WI38 (cell line): ENCODE data around the gene NUTM2D.
A peak's percentile ranks its signal among the peaks of the same experiment; 100 is the strongest.
"Not testable (repeated sequence)": the region's sequence is repeated elsewhere in the genome, so short reads cannot be mapped to it uniquely, and the experiment has no call there.

ENCODE experiments used
- H3K4me3 ChIP-seq: 2 replicates; pipeline ENCODE4 v1.5.1; 2011; ENCODE audit warnings: low read depth, mild to moderate bottlenecking, control low read depth, low read length
- TF ChIP-seq, protein P1 (sequence below): IDR thresholded peaks from 2 replicates; pipeline ENCODE4 v1.5.1; 2012; ENCODE audit warnings: low read depth, mild to moderate bottlenecking, control low read depth, low read length

Gene NUTM2D, protein sequence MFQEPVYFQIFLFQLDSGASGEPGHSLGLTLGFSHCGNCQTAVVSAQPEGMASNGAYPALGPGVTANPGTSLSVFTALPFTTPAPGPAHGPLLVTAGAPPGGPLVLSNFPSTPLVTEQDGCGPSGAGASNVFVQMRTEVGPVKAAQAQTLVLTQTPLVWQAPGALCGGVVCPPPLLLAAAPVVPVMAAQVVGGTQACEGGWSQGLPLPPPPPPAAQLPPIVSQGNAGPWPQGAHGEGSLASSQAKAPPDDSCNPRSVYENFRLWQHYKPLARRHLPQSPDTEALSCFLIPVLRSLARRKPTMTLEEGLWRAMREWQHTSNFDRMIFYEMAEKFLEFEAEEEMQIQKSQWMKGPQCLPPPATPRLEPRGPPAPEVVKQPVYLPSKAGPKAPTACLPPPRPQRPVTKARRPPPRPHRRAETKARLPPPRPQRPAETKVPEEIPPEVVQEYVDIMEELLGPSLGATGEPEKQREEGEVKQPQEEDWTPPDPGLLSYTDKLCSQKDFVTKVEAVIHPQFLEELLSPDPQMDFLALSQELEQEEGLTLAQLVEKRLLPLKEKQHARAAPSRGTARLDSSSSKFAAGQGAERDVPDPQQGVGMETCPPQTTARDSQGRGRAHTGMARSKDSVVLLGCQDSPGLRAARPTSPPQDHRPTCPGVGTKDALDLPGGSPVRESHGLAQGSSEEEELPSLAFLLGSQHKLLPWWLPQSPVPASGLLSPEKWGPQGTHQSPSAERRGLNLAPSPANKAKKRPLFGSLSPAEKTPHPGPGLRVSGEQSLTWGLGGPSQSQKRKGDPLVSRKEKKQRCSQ

DNA sequence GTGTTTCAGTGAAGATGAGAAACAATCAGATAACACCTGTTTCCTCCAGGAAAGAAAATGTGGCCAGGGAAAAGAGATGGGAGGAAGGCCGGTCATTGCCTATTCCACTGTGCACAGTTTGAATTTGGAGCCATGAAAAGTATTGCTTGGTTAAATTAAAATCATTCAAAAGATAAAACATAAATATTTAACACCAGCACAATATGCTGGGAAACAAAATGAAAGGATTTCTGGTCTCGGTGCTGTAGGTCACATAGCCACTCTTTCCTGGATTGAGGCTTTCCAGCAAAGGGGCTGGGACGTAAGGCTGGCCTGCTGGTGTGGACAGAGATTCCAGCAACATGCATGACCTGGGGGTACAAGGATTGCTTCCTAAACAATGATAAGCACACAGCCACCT lies at the start of gene NUTM2D:
Gene NUTM2D, plus strand, starts transcription at position 301 of the 400 bp plus-strand sequence. CDS start 522 bp downstream, outside the sequence.
- not testable (repeated sequence) for H3K4me3 ChIP-seq

DNA sequence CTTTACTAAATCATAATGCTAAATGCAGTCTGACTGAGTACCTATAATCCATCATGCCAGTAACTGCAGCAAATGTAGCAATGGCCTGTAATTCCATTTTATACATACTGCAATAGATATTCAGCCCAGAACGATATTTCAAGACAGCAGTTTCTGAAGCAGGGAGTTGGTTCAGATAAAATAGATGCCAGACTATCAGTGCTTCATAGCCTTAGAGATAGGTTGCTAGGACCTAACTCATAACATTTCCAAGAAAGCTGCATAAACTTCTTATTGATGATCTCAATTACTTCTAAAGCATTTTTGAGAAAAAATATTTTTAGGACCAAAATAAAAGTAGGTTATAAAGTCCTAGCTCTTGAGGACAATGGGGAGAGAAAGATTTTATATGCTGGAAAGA lies 48.8 kb upstream of the NUTM2D start:
- H3K4me3 ChIP-seq, result not testable (repeated sequence)

DNA sequence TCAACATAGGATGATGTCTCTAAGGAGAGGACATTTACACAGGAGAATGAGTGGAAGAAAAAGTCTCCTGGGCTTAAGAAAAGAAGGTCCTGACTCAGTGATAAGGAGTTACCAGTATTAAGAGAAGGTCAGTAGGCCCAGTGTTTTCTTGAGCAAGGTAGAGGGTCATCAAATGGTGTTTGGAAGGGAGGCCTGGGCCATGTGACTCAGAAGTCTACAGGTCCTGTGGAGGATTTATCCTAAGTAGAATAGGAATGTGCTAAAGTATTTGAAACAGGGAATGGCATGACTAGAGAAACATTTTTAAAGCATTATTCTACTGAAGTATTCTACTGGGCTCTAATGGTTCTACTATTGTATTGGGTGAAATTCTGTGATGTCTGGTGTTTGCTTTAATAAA lies 47.9 kb upstream of the NUTM2D start:
- H3K4me3 ChIP-seq, result not testable (repeated sequence)

DNA sequence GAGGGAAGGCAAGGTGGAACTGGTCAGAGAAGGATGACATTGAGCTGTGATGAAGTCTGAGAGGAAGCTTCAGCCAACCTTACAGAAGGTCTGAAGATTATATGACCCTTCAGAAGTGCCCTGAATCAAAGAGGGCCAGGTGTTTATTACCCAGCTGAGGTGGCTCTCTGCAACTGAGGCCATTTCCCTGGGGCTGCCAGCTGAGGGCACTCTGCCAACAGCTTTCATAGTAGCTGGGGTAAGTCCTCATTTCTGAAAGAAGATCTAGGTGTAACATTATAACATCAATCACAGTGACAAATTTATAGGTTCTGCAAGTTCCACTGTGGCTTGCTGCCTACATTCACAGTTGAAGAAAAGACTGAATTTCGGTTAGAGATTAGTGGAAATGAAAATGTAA lies 46.0 kb upstream of the NUTM2D start:
- not testable (repeated sequence) for H3K4me3 ChIP-seq

DNA sequence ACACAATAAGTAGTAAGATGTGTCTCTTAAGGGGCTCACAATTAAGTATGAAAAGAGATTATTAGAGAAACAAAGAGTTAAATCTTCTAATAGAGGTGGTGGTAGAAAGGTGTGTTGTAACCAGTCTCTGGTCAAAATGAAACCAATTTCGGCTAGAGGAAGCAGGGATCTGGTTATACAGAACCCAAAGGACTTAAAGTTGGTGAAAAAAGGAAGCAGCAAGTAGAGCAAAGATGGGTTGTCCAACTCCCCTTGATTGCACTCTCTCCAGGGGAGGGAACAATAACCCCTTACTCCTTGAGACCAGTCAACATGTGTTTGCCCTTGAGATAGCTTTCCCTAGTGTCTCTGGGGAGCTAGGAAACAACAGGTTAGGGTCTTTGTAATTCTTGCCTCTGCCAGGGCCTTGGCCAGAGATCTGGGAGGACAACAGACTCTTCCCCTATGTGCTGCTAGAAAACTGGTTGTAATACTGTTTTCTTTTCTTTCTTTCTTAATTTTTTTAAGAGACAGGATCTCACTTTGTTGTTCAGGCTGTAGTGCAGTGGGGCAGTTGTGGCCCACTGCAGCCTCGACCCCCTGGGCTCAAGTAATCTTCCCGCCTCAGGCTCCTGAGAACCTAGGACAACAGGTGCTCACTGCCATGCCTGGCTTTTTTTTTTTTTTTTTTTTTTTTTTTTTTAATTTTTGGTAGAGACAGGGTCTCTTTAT lies 43.7 kb upstream of the NUTM2D start:
- not testable (repeated sequence) for H3K4me3 ChIP-seq

DNA sequence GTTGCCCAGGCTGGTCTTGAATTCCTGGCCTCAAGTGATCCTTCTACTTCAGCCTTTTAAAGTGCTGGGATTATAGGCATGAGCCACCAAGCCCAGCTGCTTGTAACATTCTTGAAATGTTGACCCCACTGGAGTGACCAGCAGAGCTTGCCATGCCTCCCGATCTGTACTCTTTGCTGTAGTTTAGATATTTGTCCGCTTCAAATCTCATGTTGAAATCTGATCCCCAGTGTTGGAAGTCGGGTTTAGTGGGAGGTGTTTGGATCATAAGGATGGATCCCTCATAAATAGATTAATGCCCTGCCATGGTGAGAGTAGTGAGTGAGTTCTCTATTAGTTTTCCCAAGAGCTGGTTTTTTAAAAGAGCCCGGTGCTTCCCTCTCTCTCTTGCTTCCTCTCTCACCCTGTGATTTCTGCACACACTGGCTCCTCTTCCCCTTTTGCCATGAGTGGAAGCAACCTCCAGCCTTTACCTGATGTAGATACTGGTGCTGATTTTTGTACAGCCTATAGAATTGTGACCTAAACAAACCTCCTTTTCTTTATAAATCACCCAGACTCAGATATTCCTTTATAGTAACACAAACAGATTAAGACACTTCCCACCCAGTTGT lies 43.1 kb upstream of the NUTM2D start:
- not testable (repeated sequence) for H3K4me3 ChIP-seq

DNA sequence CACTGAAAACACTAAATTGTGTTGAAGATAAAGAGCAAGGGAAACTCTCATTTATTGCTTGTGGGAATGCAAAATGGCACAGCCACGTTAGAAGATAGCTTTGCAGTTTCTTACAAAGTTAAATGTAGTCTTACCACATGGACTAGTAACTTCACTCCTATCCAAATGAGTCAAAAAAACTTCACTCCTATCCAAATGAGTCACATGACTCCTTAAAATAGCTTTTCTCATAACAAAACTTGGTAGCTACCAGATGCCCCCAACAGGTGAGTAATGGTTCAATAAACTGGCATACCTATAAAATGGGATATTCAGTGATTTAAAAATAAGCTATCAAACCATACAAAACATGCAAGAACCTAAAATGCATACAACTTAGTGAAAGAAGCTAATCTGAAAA lies 36.0 kb upstream of the NUTM2D start:
- not testable (repeated sequence) for H3K4me3 ChIP-seq

DNA sequence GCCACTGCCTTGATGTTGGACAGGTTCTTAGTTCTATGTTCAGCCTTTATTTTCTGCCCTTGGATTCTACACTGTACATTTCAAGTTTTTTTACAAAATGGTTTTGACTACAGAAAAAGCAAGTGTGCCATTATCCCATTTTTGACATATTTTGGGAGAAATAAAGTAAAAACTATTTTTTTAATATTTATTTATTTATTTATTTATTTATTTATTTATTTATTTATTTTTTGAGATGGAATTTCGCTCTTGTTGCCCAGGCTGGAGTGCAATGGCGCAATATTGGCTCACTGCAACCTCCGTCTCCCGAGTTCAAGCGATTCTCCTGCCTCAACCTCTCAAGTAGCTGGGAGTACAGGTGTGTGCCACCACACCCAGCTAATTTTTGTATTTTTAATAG lies 33.0 kb upstream of the NUTM2D start:
- not testable (repeated sequence) for H3K4me3 ChIP-seq

DNA sequence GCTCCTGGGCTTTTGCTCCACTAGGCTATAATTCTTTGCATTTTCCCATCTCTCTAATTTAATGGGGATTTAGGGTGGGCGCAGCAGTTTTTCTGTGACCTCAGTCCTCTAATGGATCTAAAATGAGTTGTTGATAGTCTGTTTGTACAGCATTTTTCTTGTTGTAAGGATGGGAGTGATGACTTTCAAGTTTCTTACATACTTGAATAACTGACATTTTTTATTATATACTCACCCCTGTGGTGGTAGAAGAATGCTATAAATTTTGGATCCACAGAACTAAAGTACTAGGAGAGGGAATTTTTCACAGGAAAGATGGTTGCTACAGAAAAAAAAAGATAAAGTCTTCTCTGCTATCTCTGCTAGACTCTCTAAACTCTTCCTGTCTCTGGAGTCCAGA lies 29.6 kb upstream of the NUTM2D start:
- not testable (repeated sequence) for H3K4me3 ChIP-seq

DNA sequence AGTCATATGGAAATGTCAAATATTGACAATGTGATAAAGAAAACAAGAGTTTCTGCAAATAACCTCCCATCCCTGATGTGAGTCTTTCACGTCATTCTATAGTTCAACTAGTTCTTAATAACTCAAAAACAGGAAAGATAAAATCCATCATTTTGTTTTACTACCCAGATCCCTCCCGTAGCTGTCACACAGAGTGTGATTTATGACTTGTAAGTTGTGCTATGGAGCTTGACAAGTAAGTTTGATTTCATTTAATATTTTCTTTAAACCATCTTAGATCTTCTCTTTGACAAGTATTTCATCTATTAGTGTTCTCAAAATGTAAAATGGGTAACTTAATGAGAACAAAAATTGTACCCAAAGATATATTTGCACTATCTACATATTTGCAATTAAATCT lies 28.4 kb upstream of the NUTM2D start:
- H3K4me3 ChIP-seq, result not testable (repeated sequence)

DNA sequence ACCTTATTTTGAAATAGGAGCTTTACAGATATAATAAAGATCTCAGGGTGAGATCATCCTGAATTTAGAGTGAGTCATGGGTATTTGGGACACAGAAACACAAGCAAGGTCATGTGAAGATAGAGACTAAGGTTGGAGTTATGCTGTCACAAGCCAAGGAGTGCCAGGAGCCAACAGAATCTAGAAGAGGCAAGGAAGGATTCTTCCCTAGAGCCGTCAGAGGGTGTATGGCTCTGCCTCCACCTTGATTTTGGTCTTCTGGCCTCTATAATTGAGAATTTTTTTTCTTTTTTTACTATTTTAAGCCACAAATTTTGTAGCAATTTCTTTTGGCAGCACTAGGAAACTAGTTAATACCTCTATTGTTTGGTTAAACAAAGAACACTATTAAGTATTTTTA lies 24.9 kb upstream of the NUTM2D start:
- H3K4me3 ChIP-seq, result not testable (repeated sequence)

DNA sequence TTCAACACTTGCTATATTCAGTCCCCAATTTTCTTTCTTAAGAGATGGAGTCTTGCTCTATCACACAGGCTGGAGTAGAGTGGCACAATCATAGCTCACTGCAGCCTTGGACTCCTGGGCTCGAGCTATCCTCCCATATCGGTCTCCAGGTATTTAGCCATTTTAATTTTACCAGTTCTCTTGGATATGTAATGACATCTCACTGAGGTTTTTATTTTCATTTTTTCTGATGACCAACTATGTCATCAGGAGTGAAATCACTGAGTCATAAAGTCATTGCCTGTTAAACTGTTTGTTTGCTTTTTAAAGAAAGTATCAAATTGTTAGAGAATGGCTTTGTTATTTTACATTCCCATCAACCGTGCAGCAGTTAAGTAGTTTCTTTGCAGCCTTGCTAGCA lies 17.1 kb upstream of the NUTM2D start:
- not testable (repeated sequence) for H3K4me3 ChIP-seq

DNA sequence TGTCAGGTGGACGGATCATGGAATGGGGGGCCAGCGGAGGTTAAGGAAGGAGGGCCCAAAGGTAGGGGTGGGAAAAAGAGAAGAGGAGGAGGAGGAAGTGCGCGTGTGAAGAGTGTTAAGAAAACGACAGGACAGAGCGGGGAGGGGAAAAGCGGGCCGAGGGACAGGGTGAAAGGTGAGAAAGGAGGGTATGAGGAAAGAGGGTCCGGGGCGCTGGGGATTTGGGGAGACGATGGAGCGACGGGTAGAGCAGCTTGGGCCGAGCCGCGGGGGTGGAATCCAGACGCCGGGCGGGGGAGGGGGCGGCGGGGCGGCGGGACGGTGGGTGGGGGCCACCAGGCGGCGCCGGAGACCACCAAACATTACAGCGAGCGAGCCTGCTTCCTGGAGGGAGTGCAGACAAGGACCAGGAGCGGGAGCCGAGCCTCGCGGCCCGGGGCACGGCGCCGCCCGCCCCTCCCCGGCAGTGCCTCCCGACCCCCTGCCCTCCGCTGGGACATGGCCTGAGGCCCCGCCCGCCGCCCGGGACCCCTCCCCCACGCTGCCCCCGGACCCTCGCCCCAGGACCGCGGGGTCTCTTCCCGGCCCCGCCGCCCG lies 15.9 kb upstream of the NUTM2D start:
- peak overlapping the region; percentile 58 for H3K4me3 ChIP-seq

DNA sequence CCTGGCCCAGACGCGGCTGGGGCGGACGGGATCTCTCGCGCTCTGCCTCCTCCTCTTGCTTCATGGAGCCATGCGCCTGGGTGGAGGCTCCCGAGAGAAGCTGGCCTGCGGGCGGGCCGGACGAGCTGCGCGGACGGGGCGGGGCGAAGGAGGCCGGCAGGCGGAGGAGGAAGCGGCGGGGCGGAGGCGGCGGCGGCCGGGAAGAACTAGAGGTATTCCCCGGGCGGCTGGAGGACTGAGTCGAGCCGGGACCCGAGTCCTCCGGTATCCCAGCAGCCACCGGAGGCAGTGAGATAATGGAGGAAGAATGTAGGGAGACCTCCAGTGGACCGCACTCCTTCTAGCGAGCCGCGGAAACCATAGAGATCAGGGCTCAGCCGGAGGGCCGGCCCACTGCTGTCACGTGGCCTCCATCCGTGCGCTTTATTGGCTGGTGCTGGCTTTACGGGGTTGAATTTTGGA lies 15.3 kb upstream of the NUTM2D start:
- H3K4me3 ChIP-seq, result peak overlapping the region; percentile 58

DNA sequence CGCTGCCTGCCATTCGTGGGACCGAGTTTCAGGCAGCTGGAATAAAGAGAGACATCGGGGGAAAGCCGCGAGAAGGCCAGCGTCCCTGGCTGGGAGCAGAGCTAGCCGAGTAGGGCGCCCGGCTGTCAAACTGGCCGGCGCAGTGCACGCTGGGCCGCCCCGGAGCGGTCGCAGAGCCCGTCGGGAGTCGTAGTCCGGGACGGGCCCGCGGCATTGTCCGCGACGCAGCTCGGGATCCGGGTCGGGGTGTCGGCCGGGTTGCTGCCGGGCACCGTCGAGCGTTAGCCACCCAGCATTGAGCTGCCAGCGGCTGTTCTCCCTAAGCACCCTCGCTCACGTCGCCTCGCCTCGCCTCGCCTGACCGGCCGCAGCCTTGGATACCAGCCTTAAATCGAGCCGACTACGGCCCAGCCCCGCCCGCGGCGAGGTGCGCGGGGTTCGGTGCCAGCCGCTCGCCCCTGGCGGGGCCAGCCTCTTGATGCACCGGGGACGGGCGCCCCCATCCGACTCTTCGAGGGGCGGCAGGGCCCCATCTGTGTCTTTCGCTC lies 14.8 kb upstream of the NUTM2D start:
- H3K4me3 ChIP-seq, result peak overlapping the region; percentile 57
- TF ChIP-seq, protein P1, sequence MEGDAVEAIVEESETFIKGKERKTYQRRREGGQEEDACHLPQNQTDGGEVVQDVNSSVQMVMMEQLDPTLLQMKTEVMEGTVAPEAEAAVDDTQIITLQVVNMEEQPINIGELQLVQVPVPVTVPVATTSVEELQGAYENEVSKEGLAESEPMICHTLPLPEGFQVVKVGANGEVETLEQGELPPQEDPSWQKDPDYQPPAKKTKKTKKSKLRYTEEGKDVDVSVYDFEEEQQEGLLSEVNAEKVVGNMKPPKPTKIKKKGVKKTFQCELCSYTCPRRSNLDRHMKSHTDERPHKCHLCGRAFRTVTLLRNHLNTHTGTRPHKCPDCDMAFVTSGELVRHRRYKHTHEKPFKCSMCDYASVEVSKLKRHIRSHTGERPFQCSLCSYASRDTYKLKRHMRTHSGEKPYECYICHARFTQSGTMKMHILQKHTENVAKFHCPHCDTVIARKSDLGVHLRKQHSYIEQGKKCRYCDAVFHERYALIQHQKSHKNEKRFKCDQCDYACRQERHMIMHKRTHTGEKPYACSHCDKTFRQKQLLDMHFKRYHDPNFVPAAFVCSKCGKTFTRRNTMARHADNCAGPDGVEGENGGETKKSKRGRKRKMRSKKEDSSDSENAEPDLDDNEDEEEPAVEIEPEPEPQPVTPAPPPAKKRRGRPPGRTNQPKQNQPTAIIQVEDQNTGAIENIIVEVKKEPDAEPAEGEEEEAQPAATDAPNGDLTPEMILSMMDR, result 0 out of 2 replicates have a peak, but pooled peaks have one; percentile 11

DNA sequence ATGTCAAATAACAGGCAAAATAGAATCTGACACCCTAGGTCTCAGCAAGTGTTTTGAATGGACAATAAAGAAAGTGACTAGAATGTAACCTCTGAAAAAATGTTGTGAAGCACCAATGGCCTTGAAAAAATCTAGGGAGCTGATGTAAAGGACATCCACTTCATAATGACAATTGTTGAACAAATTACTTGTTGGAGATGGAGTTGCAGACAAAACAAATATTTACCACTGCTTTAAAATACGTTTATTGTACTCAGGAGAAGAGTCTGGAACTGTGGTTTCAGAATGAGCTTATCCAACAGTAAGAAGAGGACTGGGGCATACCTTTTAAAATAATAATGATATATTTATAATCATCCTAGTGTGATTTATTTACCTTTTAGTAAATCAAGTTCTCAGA lies 11.8 kb upstream of the NUTM2D start:
- H3K4me3 ChIP-seq, result not testable (repeated sequence)

DNA sequence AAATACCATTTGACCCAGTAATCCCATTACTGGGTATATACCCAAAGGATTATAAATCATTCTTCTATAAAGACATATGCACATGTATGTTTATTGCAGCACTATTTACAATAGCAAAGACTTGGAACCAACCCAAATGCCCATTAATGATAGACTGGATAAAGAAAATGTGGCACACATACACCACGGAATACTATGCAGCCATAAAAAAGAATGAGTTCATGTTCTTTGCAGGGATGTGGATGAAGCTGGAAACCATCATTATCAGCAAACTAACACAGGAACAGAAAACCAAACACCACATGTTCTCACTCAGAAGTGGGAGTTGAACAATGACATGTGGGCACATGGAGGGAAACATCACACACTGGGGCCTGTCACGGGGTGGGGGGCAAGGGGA lies 7.4 kb upstream of the NUTM2D start:
- not testable (repeated sequence) for H3K4me3 ChIP-seq

DNA sequence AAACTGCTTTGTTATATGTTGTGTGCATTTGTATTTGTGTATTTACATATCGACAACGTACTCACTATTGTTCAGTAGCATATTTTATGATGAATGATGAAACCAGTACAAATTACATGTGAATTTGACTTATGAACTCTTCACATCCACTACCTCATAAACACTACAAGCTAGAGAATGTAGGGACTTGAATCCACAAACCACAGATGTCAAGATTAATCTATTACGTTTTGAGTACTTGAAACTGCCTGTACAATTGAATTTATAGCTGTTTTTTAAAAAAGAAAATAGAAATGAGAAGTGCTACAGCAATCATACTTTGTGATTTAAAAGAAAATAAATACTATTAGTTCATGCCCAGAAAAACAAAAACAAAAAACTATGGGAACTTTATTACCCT lies 4.7 kb upstream of the NUTM2D start:
- not testable (repeated sequence) for H3K4me3 ChIP-seq

DNA sequence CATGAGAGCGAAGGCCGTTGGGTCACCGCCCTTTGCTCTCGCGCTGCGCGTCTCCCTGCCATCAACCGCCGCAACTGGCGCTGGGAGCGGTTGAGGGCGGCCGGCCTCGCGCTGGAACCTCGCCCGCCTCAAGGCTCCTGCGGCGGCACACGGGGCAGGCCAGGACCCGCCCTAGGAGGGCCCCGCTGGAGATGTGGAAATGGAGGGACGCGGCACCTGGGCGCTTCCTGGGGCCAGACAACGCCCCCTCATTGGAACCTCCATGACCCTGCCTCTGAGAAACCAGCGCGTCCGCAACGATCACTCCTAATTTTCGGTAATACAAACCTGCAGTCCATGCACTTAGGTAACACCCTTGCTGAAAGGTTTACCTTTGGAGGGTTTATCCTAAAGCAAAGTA lies 2.4 kb upstream of the NUTM2D start:
- H3K4me3 ChIP-seq, result not testable (repeated sequence)
